Smooth muscle cell (in vitro differentiated cells): ENCODE results near the gene STRN4. TPM values are rescaled to one million over a fixed set of nuclear protein-coding genes. Genes with fewer than 3 reads are reported as not detected.
"Not testable (repeated sequence)": the region's sequence is repeated elsewhere in the genome, so short reads cannot be mapped to it uniquely, and the experiment has no call there.

Source experiments
- DNase-seq: peaks from one replicate; lab custom pipeline; 2025; ENCODE audit not compliant: unreplicated experiment; lab: John Stamatoyannopoulos, UW
- H2AFZ ChIP-seq: fragments of 200-600 bp; sonication (generic); 2 replicates; pipeline ENCODE4 v1.6.0; 2016; ENCODE audit warnings: antibody characterized with exemption, low read depth, mild to moderate bottlenecking
- H3F3A ChIP-seq: fragments of 200-600 bp; sonication (generic); 2 replicates; pipeline ENCODE4 v1.6.0; 2017; ENCODE audit warnings: antibody characterized with exemption, low read depth
- H3K27ac ChIP-seq: fragments of 200-600 bp; sonication (generic); 2 replicates; pipeline ENCODE4 v1.5.1; 2016; ENCODE audit warnings: low read depth, mild to moderate bottlenecking
- H3K27me3 ChIP-seq: fragments of 200-600 bp; sonication (generic); 2 replicates; pipeline ENCODE4 v1.6.1; 2016; ENCODE audit warnings: low read depth, mild to moderate bottlenecking
- H3K36me3 ChIP-seq: fragments of 200-600 bp; sonication (generic); 2 replicates; pipeline ENCODE4 v1.5.1; 2016; ENCODE audit warnings: low read depth
- H3K4me1 ChIP-seq: fragments of 200-600 bp; sonication (generic); 2 replicates; pipeline ENCODE4 v1.5.1; 2016; ENCODE audit warnings: low read depth
- H3K4me2 ChIP-seq: fragments of 200-600 bp; sonication (generic); 2 replicates; pipeline ENCODE4 v1.6.0; 2016; ENCODE audit warnings: mild to moderate bottlenecking
- H3K4me3 ChIP-seq: fragments of 200-600 bp; sonication (generic); 2 replicates; pipeline ENCODE4 v1.5.1; 2016; ENCODE audit warnings: mild to moderate bottlenecking
- H3K79me2 ChIP-seq: fragments of 200-600 bp; sonication (generic); 2 replicates; pipeline ENCODE4 v1.6.0; 2016; ENCODE audit warnings: low read depth, mild to moderate bottlenecking
- H3K9ac ChIP-seq: fragments of 200-600 bp; sonication (generic); 2 replicates; pipeline ENCODE4 v1.6.0; 2016; ENCODE audit warnings: low read depth
- H3K9me3 ChIP-seq: fragments of 200-600 bp; sonication (generic); replicated peaks from 2 replicates; pipeline ENCODE4 v1.5.1; 2016; ENCODE audit warnings: low read depth
- H4K20me1 ChIP-seq: fragments of 200-600 bp; sonication (generic); 2 replicates; pipeline ENCODE4 v1.6.0; 2016; ENCODE audit warnings: low read depth
- WGBS: methylation state at CpG from one replicate; pipeline ENCODE4 v1.1.7; 2016; ENCODE audit warnings: low lambda C conversion rate; 5-methylcytosine and 5-hydroxymethylcytosine counted together
- polyA plus RNA-seq: library from polyadenylated mRNA; unstranded; fragments of >200 nt; fragmentation: Nextera tagmentation; extraction: Ambion mirVana; gene quantifications from 2 replicates; pipeline ENCODE4 v1.2.1, GENCODE V29; 2016
- total RNA-seq: library from RNA; depleted of rRNA; stranded (reverse); fragments of >200 nt; gene quantifications from 2 replicates; pipeline ENCODE4 v1.2.3, GENCODE V29; 2014
- TF ChIP-seq, protein P1 (sequence below): fragments of 200-600 bp; sonication (generic); IDR thresholded peaks from 2 replicates; pipeline ENCODE4 v1.5.1; 2017; ENCODE audit warnings: borderline replicate concordance, mild to moderate bottlenecking, antibody characterized with exemption; ENCODE audit not compliant: insufficient read depth, poor library complexity, severe bottlenecking

The STRN4 gene
- total and polyA plus RNA-seq, 2 experiments from 2014 or later = 47.1 to 69.1 TPM

DNA sequence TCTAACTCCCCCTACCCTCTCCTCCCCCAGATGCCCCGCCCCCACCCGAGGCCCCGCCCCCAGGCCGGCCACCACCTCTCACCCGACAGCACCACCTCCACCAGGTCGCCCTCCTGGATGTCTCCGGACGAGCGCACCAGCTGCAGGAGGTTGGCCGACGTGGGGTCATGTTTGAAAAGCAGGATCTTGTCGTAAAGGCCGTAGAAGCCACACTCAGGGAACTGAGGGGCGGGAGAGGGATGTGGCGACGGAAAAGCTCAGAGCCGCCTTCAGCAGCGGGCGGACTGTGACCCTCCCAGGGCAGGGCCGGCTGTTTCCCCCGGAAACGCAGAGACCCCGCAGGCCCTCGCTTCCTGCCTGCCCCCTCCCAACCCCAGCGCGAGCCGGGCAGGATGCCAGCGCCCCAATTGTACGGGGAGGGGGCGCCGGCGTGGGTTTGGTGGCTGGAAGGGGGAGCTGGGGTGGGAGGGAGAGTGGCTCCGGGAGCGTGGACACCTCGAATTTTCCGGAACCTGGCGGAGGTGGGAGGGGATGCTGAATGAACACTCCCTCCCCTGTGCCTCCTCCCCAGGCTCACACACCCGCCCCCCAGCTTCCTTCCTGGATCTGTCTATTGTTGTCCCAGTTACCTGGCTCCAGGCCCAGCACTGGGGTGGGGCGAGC lies 32.3 kb downstream of the STRN4 start:
- no peaks in the 10 kb centered on the region for H3K27me3 ChIP-seq
- H3K9ac ChIP-seq = peak overlapping the region; percentile 66
- H3K4me3 ChIP-seq = peak overlapping the region; percentile 94
- H2AFZ ChIP-seq = peak overlapping the region; percentile 66
- peaks cover 21% of the 10 kb centered on the region for H3K79me2 ChIP-seq
- H3K9me3 ChIP-seq = no peaks in the 10 kb centered on the region
- peaks cover 9% of the 10 kb centered on the region for H3F3A ChIP-seq
- H4K20me1 ChIP-seq = peaks cover 3% of the 10 kb centered on the region
- H3K4me1 ChIP-seq = peaks cover 13% of the 10 kb centered on the region
- WGBS = 6% methylated on average over 25 of the region's 39 CpGs
- H3K4me2 ChIP-seq = peak overlapping the region; percentile 98
- no peak for DNase-seq
- peak overlapping the region; percentile 31 for H3K27ac ChIP-seq
- no peaks in the 10 kb centered on the region for H3K36me3 ChIP-seq
- TF ChIP-seq, protein P1, sequence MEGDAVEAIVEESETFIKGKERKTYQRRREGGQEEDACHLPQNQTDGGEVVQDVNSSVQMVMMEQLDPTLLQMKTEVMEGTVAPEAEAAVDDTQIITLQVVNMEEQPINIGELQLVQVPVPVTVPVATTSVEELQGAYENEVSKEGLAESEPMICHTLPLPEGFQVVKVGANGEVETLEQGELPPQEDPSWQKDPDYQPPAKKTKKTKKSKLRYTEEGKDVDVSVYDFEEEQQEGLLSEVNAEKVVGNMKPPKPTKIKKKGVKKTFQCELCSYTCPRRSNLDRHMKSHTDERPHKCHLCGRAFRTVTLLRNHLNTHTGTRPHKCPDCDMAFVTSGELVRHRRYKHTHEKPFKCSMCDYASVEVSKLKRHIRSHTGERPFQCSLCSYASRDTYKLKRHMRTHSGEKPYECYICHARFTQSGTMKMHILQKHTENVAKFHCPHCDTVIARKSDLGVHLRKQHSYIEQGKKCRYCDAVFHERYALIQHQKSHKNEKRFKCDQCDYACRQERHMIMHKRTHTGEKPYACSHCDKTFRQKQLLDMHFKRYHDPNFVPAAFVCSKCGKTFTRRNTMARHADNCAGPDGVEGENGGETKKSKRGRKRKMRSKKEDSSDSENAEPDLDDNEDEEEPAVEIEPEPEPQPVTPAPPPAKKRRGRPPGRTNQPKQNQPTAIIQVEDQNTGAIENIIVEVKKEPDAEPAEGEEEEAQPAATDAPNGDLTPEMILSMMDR = no peak

DNA sequence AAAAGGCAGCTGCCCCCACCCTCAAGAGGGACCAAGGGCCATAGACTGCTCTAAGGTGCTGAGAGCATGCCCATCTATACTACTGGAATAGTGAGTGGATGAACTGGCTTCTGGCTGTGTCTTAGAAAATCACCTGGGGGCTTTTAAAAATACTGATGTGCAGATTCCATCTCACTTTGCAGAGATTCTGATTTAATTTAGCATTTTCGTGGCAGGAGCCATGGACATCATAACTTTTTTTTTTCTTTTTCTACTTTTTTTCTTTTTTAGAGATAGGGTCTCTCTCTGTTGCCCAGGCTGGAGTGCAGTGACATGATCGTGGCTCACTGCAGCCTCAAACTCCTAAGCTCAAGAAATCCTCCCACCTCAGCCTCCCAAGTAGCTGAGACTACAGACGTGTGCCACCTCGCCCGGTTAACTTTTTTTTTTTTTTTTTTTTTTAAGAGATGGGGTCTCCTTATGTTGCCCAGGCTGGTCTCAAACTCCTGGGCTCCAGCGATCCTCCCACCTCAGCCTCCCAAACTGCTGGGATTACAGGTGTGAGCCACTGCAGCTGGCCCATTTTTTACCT lies 33.4 kb downstream of the STRN4 start:
- not testable (repeated sequence) for H3K36me3 ChIP-seq, H3F3A ChIP-seq, H3K4me2 ChIP-seq, DNase-seq, H3K9me3 ChIP-seq, H3K9ac ChIP-seq, H2AFZ ChIP-seq, H3K4me3 ChIP-seq, H3K27ac ChIP-seq, H3K27me3 ChIP-seq, H4K20me1 ChIP-seq
- Histone ChIP-seq H3K79me2 (peaks cover 21% of the 10 kb centered on the region), H3K4me1 (peaks cover 13% of the 10 kb centered on the region)
- WGBS = 95% methylated on average over 6 of the region's 6 CpGs

DNA sequence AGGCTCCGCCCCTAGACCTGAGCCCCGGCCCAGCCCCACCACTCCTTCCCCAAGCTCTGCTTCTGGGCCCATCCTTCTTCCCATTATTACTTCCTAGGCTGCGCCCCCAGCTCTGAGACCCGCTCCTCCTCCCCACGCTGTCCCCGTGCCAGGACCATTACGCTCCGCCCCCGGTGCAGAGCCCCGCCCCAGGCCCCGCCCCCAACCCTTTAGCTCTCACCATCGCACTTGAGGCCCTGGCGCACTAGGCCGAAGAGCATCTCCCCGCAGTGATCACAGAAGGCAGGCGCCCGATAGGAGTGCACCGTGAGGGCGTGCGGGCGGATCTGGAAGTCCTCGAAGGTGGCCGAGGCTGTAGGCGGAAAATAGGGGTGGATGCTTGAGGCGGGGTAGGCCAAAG lies 35.6 kb downstream of the STRN4 start:
- Histone ChIP-seq H3K4me3 (no peak overlapping the region), H3K27me3 (no peaks in the 10 kb centered on the region), H3K79me2 (peaks cover 10% of the 10 kb centered on the region), H4K20me1 (peaks cover 3% of the 10 kb centered on the region), H3K9me3 (no peaks in the 10 kb centered on the region), H3K36me3 (no peaks in the 10 kb centered on the region), H3K4me2 (no peak overlapping the region), H3F3A (no peaks in the 10 kb centered on the region), H3K4me1 (peaks cover 13% of the 10 kb centered on the region), H3K27ac (no peak overlapping the region), H3K9ac (no peak overlapping the region), H2AFZ (no peak overlapping the region)
- TF ChIP-seq, protein P1 = no peak
- WGBS = 84% methylated on average over 23 of the region's 25 CpGs
- DNase-seq = no peak

DNA sequence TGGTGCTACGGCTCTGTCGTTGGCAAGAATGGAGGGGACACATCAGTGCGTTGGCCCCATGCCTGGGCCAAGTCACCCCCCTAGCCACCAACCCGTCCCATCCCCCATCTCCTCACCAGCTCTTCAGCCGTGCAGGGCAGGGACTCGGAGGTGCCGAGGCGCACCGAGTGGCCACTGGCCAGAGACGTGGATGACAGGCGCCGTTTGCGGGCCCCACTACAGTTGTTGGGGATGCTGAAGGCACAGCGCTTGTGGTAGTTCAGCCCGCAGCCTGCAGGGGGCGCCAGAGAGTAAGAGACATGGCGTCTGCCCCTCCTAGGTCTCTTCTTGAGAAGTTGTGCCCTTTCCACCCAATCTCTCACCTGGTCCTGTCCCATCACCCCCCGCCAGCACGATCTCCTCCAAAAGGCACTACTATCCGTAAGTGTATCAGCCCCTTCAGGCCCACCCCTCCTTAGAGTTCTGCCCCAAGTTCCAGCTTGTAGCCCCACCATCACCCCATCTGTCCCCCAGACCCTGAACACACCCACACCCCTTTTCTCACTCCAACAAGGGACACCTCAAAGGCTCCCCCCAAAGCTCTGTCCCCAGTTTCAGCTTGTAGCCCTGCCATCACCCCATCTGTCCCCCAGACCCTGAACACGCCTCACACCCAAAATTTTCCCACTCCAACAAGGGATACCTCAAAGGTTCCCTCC lies 41.7 kb downstream of the STRN4 start:
- peaks cover 5% of the 10 kb centered on the region for H4K20me1 ChIP-seq
- 52% methylated on average over 21 of the region's 21 CpGs for WGBS

More for the DNA sequence above, 41.7 kb downstream of the STRN4 start:
- Histone ChIP-seq H3K4me3 (no peak overlapping the region), H3K4me1 (no peaks in the 10 kb centered on the region), H3F3A (no peaks in the 10 kb centered on the region), H3K4me2 (no peak overlapping the region), H3K27ac (no peak overlapping the region), H2AFZ (no peak overlapping the region), H3K9me3 (no peaks in the 10 kb centered on the region), H3K36me3 (peaks cover 4% of the 10 kb centered on the region), H3K27me3 (no peaks in the 10 kb centered on the region), H3K9ac (no peak overlapping the region), H3K79me2 (no peaks in the 10 kb centered on the region)
- TF ChIP-seq, protein P1 = peak; percentile 88
- DNase-seq = peak; percentile 33
